Chondrocyte (in vitro differentiated cells): Measurements from ENCODE around the gene PRPF38A. TPM values are rescaled to one million over a fixed set of nuclear protein-coding genes. Genes with fewer than 3 reads are reported as not detected.

Experiments
- DNase-seq: peaks from one replicate; pipeline ENCODE4 v3.0.0; 2021; ENCODE audit warnings: mixed read lengths, low spot score
- H3K27ac Mint-ChIP-seq: one replicate; pipeline ENCODE4 v1.8.0; 2021; ENCODE audit warnings: mild to moderate bottlenecking, moderate library complexity, mixed read lengths; ENCODE audit not compliant: unreplicated experiment
- H3K27me3 Mint-ChIP-seq: 2 replicates; pipeline ENCODE4 v1.8.0; 2021; ENCODE audit warnings: low read depth, mixed read lengths
- H3K36me3 Mint-ChIP-seq: 2 replicates; pipeline ENCODE4 v1.8.0; 2021; ENCODE audit warnings: low read depth, mixed read lengths
- H3K4me1 Mint-ChIP-seq: 2 replicates; pipeline ENCODE4 v1.8.0; 2021; ENCODE audit warnings: low read depth, mild to moderate bottlenecking, mixed read lengths
- H3K4me3 Mint-ChIP-seq: one replicate; pipeline ENCODE4 v1.8.0; 2021; ENCODE audit warnings: mild to moderate bottlenecking, moderate library complexity, mixed read lengths; ENCODE audit not compliant: unreplicated experiment
- H3K9me3 Mint-ChIP-seq: 2 replicates; pipeline ENCODE4 v1.8.0; 2021; ENCODE audit warnings: low read depth, mixed read lengths
- CTCF ChIP-seq: fragments of 200-600 bp; sonication (generic); IDR thresholded peaks from 2 replicates; pipeline ENCODE4 v1.5.0; 2021; ENCODE audit warnings: antibody characterized with exemption, mild to moderate bottlenecking, moderate library complexity
- total RNA-seq: library from RNA; stranded (reverse); gene quantifications from 3 replicates; pipeline ENCODE4 v1.2.1, GENCODE V29; 2021

The PRPF38A gene
- total RNA-seq, 1 donor from 2014 or later: 26.1 TPM

GRCh38 chr1:52435650-52436049, 31.2 kb downstream of the PRPF38A start:
- TF ChIP-seq CTCF: no peak
- Mint-ChIP-seq H3K4me1 (no peaks in the 10 kb centered on the region), H3K27me3 (no peaks in the 10 kb centered on the region), H3K4me3 (no peak overlapping the region), H3K36me3 (peaks cover 22% of the 10 kb centered on the region), H3K9me3 (no peaks in the 10 kb centered on the region), H3K27ac (no peak overlapping the region)
- DNase-seq: no peak

GRCh38 chr1:52436817-52437216, 32.4 kb downstream of the PRPF38A start:
- H3K4me3 Mint-ChIP-seq: no peak overlapping the region
- H3K27ac Mint-ChIP-seq: no peak overlapping the region
- no peaks in the 10 kb centered on the region for H3K4me1 Mint-ChIP-seq
- no peak for TF ChIP-seq CTCF
- peaks cover 18% of the 10 kb centered on the region for H3K36me3 Mint-ChIP-seq
- no peaks in the 10 kb centered on the region for H3K27me3 Mint-ChIP-seq
- no peaks in the 10 kb centered on the region for H3K9me3 Mint-ChIP-seq
- DNase-seq: no peak

GRCh38 chr1:52439976-52440375, 35.6 kb downstream of the PRPF38A start:
- TF ChIP-seq CTCF: no peak
- Mint-ChIP-seq H3K9me3 (no peaks in the 10 kb centered on the region), H3K27me3 (no peaks in the 10 kb centered on the region), H3K4me3 (no peak overlapping the region), H3K36me3 (peaks cover 20% of the 10 kb centered on the region), H3K4me1 (no peaks in the 10 kb centered on the region), H3K27ac (no peak overlapping the region)
- no peak for DNase-seq

GRCh38 chr1:52444463-52444862, 40.1 kb downstream of the PRPF38A start:
- no peak overlapping the region for H3K27ac Mint-ChIP-seq
- H3K4me3 Mint-ChIP-seq: no peak overlapping the region
- peaks cover 16% of the 10 kb centered on the region for H3K36me3 Mint-ChIP-seq
- no peak for TF ChIP-seq CTCF
- no peaks in the 10 kb centered on the region for H3K9me3 Mint-ChIP-seq
- H3K4me1 Mint-ChIP-seq: peaks cover 5% of the 10 kb centered on the region
- no peak for DNase-seq
- H3K27me3 Mint-ChIP-seq: no peaks in the 10 kb centered on the region

- Mint-ChIP-seq H3K27me3 (no peaks in the 10 kb centered on the region), H3K4me3 (no peak overlapping the region), H3K4me1 (peaks cover 8% of the 10 kb centered on the region), H3K36me3 (peaks cover 15% of the 10 kb centered on the region), H3K9me3 (no peaks in the 10 kb centered on the region), H3K27ac (peak overlapping the region; percentile 75)
- TF ChIP-seq CTCF: no peak
- no peak for DNase-seq
Measured at GRCh38 chr1:52454127-52454526, 49.7 kb downstream of the PRPF38A start.
